ENCODE measurements around the gene LRSAM1.

GRCh38 chr9:127539982-127540663 is 88.8 kb downstream of the LRSAM1 start:
- no peak for TF ChIP-seq EZH2 (IDR thresholded peaks at IDR 0.05)
- no peak for TF ChIP-seq POLR2AphosphoS5 (IDR thresholded peaks at IDR 0.05; ENCODE audit: borderline replicate concordance, low read depth, low read length)

Data from SK-N-MC (cell line).